ENCODE results near the gene ACTG1. TPM values are rescaled to one million over a fixed set of nuclear protein-coding genes. Genes with fewer than 3 reads are reported as not detected.

ACTG1 gene
- total RNA-seq, 1 experiment from 2014 or later: 3,455 TPM

DNA sequence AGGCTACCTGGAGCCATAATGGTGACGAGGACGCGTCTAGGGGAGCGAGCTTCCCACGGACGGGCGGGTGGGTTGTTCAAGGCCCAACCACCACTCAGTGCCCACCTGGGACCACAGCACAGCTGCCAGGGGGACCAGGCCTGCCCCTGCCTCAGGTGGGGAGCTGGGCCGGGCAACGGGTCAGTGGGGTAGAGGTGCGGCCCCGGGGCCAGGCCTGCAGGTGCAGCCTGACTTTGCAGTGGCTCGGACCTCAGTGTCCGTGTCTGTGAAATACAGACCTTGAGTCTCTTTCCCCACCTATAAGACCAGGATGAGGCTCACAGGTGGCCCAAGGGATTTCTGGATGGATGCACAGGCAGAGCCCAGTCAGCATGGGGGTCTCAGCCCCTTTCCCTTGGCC, 43.3 kb downstream of the ACTG1 start:
- ChIA-PET POLR2A (no interaction called here), CTCF (interaction anchor here (0.6 to 1.0 kb wide), 3 partner anchors 15 to 1364 kb away, joined by 3 to 4 read pairs (median 3); no protein-coding TSS in a partner anchor)
- H3K4me1 Mint-ChIP-seq: no peaks in the 10 kb centered on the region
- ATAC-seq: no peak
- H3K36me3 Mint-ChIP-seq: no peaks in the 10 kb centered on the region
- TF ChIP-seq, protein P1, sequence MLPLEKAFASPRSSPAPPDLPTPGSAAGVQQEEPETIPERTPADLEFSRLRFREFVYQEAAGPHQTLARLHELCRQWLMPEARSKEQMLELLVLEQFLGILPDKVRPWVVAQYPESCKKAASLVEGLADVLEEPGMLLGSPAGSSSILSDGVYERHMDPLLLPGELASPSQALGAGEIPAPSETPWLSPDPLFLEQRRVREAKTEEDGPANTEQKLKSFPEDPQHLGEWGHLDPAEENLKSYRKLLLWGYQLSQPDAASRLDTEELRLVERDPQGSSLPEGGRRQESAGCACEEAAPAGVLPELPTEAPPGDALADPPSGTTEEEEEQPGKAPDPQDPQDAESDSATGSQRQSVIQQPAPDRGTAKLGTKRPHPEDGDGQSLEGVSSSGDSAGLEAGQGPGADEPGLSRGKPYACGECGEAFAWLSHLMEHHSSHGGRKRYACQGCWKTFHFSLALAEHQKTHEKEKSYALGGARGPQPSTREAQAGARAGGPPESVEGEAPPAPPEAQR (CRISPR knock-in tag; IDR thresholded peaks at IDR 0.05): no peak
- TF ChIP-seq, protein P2, sequence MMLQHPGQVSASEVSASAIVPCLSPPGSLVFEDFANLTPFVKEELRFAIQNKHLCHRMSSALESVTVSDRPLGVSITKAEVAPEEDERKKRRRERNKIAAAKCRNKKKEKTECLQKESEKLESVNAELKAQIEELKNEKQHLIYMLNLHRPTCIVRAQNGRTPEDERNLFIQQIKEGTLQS (CRISPR knock-in tag; conservative IDR thresholded peaks at IDR 0.05): no peak
- TF ChIP-seq, protein P3, sequence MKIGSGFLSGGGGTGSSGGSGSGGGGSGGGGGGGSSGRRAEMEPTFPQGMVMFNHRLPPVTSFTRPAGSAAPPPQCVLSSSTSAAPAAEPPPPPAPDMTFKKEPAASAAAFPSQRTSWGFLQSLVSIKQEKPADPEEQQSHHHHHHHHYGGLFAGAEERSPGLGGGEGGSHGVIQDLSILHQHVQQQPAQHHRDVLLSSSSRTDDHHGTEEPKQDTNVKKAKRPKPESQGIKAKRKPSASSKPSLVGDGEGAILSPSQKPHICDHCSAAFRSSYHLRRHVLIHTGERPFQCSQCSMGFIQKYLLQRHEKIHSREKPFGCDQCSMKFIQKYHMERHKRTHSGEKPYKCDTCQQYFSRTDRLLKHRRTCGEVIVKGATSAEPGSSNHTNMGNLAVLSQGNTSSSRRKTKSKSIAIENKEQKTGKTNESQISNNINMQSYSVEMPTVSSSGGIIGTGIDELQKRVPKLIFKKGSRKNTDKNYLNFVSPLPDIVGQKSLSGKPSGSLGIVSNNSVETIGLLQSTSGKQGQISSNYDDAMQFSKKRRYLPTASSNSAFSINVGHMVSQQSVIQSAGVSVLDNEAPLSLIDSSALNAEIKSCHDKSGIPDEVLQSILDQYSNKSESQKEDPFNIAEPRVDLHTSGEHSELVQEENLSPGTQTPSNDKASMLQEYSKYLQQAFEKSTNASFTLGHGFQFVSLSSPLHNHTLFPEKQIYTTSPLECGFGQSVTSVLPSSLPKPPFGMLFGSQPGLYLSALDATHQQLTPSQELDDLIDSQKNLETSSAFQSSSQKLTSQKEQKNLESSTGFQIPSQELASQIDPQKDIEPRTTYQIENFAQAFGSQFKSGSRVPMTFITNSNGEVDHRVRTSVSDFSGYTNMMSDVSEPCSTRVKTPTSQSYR (CRISPR knock-in tag; IDR thresholded peaks at IDR 0.05): no peak
- TF ChIP-seq FOXP1 (CRISPR knock-in tag; IDR thresholded peaks at IDR 0.05; ENCODE audit: borderline replicate concordance) (no peak), NFYB (CRISPR knock-in tag; conservative IDR thresholded peaks at IDR 0.05; ENCODE audit: low read depth) (no peak), ETV6 (CRISPR knock-in tag; IDR thresholded peaks at IDR 0.05) (no peak), TEAD4 (CRISPR knock-in tag; IDR thresholded peaks at IDR 0.05) (no peak)
- TF ChIP-seq, protein P4, sequence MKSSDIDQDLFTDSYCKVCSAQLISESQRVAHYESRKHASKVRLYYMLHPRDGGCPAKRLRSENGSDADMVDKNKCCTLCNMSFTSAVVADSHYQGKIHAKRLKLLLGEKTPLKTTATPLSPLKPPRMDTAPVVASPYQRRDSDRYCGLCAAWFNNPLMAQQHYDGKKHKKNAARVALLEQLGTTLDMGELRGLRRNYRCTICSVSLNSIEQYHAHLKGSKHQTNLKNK (CRISPR knock-in tag; IDR thresholded peaks at IDR 0.05): no peak
- H3K4me3 Mint-ChIP-seq: no peak overlapping the region
- no peak overlapping the region for H3K27ac Mint-ChIP-seq
- no peaks in the 10 kb centered on the region; the same call in 1 of the 2 replicates for H3K27me3 Mint-ChIP-seq (ENCODE audit: low read depth)
- peaks cover 3% of the 10 kb centered on the region; the same call in 1 of the 2 replicates for H3K9me3 Mint-ChIP-seq
- DNase-seq (ENCODE audit: low spot score): no peak

DNA sequence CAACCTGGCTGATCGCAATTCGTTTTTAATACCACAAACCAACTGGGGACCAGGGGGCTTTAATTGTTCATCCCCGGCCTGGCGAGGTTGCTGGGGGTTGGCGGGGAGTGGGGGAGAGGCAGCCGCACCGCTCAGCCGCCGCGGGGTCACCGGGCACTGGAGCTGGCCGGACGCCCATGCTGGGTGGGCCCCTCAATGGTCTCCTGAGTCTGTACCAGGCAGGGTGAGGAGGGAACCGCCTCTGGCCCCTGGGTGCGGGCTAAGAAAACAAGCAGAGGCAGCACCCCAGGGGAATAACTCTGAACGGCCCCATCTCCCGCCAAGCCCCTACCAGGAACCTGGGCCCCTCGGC, 43.9 kb downstream of the ACTG1 start:
- H3K4me3 Mint-ChIP-seq: no peak overlapping the region
- H3K27me3 Mint-ChIP-seq (ENCODE audit: low read depth): no peaks in the 10 kb centered on the region; the same call in 1 of the 2 replicates
- ChIA-PET POLR2A (no interaction called here), CTCF (interaction anchor here (0.6 to 1.0 kb wide), 3 partner anchors 16 to 1363 kb away, joined by 3 to 4 read pairs (median 3); no protein-coding TSS in a partner anchor)
- DNase-seq (ENCODE audit: low spot score) (no peak), ATAC-seq (no peak)
- peaks cover 3% of the 10 kb centered on the region; the same call in 1 of the 2 replicates for H3K9me3 Mint-ChIP-seq
- H3K27ac Mint-ChIP-seq: no peak overlapping the region
- no peaks in the 10 kb centered on the region for H3K36me3 Mint-ChIP-seq
- no peaks in the 10 kb centered on the region for H3K4me1 Mint-ChIP-seq
- TF ChIP-seq ZBTB21 (CRISPR knock-in tag; IDR thresholded peaks at IDR 0.05; ENCODE audit: borderline replicate concordance) (no peak), ZNF121 (CRISPR knock-in tag; IDR thresholded peaks at IDR 0.05) (no peak), FOXP1 (CRISPR knock-in tag; IDR thresholded peaks at IDR 0.05; ENCODE audit: borderline replicate concordance) (no peak), ATF1 (CRISPR knock-in tag; IDR thresholded peaks at IDR 0.05) (no peak), CBFB (CRISPR knock-in tag; IDR thresholded peaks at IDR 0.05; ENCODE audit: low read depth) (no peak), ZNF317 (CRISPR knock-in tag; IDR thresholded peaks at IDR 0.05; ENCODE audit: borderline replicate concordance, low read depth) (no peak), MXD4 (CRISPR knock-in tag; IDR thresholded peaks at IDR 0.05; ENCODE audit: borderline replicate concordance) (no peak), CREB1 (CRISPR knock-in tag; IDR thresholded peaks at IDR 0.05) (no peak), ZNF423 (CRISPR knock-in tag; IDR thresholded peaks at IDR 0.05) (no peak)
- TF ChIP-seq, protein P5, sequence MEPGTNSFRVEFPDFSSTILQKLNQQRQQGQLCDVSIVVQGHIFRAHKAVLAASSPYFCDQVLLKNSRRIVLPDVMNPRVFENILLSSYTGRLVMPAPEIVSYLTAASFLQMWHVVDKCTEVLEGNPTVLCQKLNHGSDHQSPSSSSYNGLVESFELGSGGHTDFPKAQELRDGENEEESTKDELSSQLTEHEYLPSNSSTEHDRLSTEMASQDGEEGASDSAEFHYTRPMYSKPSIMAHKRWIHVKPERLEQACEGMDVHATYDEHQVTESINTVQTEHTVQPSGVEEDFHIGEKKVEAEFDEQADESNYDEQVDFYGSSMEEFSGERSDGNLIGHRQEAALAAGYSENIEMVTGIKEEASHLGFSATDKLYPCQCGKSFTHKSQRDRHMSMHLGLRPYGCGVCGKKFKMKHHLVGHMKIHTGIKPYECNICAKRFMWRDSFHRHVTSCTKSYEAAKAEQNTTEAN (CRISPR knock-in tag; IDR thresholded peaks at IDR 0.05): no peak
- TF ChIP-seq, protein P6, sequence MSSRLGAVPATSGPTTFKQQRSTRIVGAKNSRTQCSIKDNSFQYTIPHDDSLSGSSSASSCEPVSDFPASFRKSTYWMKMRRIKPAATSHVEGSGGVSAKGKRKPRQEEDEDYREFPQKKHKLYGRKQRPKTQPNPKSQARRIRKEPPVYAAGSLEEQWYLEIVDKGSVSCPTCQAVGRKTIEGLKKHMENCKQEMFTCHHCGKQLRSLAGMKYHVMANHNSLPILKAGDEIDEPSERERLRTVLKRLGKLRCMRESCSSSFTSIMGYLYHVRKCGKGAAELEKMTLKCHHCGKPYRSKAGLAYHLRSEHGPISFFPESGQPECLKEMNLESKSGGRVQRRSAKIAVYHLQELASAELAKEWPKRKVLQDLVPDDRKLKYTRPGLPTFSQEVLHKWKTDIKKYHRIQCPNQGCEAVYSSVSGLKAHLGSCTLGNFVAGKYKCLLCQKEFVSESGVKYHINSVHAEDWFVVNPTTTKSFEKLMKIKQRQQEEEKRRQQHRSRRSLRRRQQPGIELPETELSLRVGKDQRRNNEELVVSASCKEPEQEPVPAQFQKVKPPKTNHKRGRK (CRISPR knock-in tag; IDR thresholded peaks at IDR 0.05; ENCODE audit: borderline replicate concordance): no peak
- TF ChIP-seq, protein P7, sequence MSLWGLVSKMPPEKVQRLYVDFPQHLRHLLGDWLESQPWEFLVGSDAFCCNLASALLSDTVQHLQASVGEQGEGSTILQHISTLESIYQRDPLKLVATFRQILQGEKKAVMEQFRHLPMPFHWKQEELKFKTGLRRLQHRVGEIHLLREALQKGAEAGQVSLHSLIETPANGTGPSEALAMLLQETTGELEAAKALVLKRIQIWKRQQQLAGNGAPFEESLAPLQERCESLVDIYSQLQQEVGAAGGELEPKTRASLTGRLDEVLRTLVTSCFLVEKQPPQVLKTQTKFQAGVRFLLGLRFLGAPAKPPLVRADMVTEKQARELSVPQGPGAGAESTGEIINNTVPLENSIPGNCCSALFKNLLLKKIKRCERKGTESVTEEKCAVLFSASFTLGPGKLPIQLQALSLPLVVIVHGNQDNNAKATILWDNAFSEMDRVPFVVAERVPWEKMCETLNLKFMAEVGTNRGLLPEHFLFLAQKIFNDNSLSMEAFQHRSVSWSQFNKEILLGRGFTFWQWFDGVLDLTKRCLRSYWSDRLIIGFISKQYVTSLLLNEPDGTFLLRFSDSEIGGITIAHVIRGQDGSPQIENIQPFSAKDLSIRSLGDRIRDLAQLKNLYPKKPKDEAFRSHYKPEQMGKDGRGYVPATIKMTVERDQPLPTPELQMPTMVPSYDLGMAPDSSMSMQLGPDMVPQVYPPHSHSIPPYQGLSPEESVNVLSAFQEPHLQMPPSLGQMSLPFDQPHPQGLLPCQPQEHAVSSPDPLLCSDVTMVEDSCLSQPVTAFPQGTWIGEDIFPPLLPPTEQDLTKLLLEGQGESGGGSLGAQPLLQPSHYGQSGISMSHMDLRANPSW (CRISPR knock-in tag; conservative IDR thresholded peaks at IDR 0.05; ENCODE audit: low read depth): no peak
- TF ChIP-seq, protein P8, sequence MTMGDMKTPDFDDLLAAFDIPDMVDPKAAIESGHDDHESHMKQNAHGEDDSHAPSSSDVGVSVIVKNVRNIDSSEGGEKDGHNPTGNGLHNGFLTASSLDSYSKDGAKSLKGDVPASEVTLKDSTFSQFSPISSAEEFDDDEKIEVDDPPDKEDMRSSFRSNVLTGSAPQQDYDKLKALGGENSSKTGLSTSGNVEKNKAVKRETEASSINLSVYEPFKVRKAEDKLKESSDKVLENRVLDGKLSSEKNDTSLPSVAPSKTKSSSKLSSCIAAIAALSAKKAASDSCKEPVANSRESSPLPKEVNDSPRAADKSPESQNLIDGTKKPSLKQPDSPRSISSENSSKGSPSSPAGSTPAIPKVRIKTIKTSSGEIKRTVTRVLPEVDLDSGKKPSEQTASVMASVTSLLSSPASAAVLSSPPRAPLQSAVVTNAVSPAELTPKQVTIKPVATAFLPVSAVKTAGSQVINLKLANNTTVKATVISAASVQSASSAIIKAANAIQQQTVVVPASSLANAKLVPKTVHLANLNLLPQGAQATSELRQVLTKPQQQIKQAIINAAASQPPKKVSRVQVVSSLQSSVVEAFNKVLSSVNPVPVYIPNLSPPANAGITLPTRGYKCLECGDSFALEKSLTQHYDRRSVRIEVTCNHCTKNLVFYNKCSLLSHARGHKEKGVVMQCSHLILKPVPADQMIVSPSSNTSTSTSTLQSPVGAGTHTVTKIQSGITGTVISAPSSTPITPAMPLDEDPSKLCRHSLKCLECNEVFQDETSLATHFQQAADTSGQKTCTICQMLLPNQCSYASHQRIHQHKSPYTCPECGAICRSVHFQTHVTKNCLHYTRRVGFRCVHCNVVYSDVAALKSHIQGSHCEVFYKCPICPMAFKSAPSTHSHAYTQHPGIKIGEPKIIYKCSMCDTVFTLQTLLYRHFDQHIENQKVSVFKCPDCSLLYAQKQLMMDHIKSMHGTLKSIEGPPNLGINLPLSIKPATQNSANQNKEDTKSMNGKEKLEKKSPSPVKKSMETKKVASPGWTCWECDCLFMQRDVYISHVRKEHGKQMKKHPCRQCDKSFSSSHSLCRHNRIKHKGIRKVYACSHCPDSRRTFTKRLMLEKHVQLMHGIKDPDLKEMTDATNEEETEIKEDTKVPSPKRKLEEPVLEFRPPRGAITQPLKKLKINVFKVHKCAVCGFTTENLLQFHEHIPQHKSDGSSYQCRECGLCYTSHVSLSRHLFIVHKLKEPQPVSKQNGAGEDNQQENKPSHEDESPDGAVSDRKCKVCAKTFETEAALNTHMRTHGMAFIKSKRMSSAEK (CRISPR knock-in tag; IDR thresholded peaks at IDR 0.05; ENCODE audit: borderline replicate concordance): no peak

All from WTC11 (cell line).